Retina (tissue), 1 donor: ENCODE measurements around the gene DNAAF1.
"Not testable (repeated sequence)": the region's sequence is repeated elsewhere in the genome, so short reads cannot be mapped to it uniquely, and the experiment has no call there.

Source experiments
- DNase-seq: peaks from one replicate; pipeline ENCODE4 v3.0.0-alpha.2; 2016

DNAAF1 gene

DNA sequence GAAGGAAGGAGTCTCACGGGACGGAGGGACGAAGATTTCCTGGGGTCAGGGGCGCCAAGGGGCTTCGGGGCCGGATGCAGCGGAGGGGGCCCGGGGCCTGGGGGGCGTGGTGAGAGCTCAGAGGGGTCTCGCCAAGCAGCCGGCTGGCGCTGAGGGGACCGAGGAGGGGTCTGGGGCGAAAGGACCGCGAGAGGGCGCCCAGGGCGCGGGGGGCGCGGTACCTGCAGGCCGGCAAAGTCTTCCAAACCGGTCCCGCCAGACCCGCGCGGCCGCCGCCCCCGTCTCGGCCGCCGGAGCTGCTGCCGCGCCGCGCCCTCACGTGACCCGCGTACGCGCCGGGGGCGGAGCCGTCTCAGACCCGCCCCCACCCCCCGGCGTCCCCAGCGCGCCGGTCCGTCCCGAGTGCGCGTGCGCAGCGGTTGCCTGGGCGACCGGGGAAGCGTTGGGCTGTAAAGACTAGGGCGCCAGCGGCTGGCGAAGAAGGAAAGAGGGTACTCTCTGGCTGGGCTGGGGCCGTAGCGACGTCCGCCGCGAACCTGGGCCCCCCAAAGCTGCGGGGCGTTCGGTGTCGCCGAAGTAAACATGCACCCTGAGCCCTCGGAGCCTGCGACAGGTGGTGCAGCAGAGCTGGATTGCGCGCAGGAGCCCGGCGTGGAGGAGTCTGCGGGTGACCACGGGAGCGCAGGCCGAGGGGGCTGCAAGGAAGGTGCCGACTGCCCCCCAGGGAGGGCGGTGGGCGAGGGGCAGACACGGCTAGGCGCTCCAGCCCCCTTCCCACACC, at the start of gene DNAAF1, which contains the start of gene HSDL1:
TSS of gene DNAAF1 (plus strand) at position 450 of the 781 bp plus-strand sequence. CDS start at position 583, 133 bp downstream.
TSS of gene HSDL1 (minus strand) at position 319 of the 781 bp plus-strand sequence. CDS start 13,856 bp downstream, outside the sequence.
- peak; percentile 94 for DNase-seq

- DNase-seq = no peak
Observed at GRCh38 chr16:84095466-84095865, 49.6 kb upstream of the DNAAF1 start.

DNA sequence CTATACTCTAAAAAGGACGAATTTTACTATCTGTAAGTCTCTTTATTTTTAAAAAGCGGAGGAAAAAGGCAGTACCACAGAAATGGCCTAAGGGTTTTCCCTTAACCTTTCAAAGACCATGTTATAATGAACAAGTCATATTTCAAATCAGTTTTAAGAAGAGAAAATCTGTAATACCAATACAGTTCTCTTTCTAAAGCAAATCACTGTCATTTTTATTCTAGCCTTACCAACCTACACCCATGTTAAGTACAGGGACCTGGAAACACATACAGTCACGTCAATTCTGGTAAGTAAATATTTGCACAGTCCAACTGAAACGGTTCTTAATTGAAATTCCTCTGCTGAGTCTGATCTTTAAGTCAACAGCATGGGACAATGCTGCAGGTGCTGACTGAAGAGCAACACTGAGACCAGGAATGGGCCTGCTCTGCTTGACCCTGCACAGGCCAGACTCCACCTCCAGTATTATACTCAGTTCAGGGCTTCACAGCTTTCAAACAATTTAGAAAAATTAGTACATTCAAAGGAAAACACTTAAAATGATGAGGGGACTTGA, 48.6 kb upstream of the DNAAF1 start:
- no peak for DNase-seq

GRCh38 chr16:84098939-84099338, 46.2 kb upstream of the DNAAF1 start:
- no peak for DNase-seq

DNA sequence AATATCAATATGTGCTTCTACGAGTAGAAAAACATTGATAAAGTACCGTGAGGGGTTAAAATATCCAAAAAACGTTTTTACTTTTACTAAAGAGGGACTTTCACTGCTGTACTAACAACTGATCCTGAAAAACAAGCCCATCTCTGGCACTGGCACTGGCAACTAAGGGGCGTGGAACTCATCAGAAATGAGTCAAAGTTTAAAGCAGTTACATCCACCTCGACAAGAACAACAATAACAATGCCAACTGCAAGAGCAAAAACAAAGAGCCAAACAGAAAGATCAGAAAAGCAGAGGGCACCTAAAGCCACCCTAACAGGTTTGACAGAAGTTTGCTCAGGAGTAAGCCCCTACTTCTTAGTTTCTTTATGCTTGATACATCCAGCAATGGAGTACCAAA, 41.4 kb upstream of the DNAAF1 start:
- no peak for DNase-seq

GRCh38 chr16:84104231-84104630, 40.9 kb upstream of the DNAAF1 start:
- no peak for DNase-seq

DNA sequence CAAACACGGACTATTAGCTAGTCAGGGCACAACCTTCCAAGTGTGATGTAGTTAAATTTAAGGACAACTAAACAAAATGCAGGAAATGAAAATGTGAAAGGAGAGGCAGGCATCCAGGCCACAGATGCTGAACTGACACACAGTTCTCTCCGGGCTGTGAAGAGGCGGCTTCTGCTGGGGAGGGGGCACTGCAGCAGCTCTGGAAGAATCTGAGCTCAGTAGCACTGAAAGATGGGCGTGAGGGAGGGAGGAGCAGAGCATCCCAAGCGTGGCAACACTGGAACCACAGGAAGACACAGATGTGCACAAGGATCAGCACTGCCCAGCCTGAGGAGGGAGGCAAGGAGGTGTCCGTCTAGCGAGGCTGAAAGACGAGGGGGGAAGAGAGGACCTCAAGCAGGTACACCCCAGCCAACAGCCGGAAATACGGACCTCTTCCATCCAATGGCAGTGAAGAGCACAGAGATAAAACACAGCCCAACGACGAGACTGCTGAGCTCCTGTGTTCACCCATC, 39.8 kb upstream of the DNAAF1 start:
- no peak for DNase-seq

DNA sequence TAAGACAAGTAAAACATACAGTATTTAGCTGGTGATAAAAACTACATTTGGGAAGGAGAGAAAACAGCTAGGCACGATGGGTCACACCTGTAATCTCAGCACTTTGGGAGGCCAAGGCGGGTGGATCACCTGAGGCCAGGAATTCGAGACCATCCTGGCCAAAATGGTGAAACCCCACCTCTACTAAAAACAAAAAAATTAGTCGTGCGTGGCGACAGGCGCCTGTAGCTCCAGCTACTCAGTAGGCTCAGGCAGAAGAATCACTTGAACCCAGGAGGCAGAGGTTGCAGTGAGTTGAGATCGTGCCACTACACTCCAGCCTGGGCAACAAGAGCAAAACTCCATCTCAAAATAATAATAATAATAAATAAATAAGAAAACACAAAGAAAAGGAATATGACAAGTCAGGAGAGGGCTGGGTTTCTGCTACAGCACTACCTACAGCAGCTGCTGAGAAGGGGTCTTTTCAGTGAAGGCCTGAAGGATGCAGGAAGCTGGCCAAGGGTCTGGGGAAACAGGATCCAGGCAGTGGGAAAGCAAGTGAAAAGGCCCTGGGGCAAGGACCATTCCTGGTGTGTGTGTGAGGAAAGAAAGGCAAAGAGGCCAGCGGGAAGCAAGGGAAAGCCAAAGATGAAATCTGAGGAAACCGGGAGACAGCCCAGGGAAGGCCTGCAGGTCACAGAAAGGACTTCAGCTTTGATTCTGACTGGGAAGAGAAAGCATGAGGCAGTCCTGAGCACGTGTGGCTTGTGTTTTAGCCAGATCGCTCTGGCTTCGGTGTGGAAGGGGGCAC, 39.0 kb upstream of the DNAAF1 start:
- no peak for DNase-seq

GRCh38 chr16:84107921-84108320, 37.2 kb upstream of the DNAAF1 start:
- no peak for DNase-seq

DNA sequence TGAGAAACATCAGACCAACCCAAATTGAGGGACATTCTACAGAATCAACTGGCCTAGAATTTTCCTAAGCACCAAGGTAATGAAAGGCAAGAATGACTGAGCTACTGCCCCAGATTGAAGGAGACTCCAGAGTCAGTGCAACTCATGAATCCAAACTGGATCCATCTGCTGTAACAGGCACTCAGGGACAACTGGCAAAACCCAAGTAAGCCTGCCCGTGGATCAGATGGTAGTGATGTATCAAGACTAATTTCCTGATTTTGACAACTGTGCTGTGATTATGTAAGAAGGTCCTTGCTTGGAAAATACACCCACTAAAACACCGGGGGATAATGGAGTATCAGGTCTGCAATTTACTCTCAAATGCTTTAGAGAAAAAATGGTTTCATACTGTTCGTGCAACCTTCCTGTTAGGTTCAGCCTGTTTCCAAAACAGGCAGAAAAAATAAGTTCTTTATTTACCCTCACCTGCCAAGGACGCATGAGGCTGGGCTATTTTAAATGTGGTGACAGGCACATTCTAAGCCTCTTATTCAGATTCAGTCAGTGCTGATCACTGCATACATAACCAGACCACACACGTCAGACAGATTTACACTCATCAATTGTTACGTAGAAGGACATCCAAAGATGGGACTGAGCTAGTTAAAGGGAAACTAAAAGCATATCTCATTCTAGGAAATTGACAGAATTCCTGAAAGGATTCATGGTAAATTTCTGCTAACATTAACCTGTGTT, 35.3 kb upstream of the DNAAF1 start:
- no peak for DNase-seq

DNA sequence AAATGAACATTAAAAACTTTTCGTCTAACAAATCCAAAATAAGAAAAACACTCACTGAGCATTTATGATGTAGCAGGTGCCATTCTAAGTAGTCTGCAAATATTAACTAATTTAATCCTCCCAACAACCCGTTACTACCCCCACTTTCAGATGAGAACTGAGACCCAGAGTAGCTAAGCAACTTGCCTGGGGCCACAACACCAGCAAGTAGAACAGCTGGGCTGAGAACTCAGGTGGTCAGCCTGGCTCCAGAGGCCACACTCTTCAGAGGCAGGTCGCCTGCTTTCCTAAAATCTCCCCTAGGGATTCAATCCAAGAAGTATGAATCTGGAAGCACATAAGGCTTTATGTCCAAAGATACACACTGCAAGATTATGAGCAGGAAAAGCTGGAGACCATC, 34.6 kb upstream of the DNAAF1 start:
- DNase-seq = no peak

- DNase-seq = no peak
Observed at GRCh38 chr16:84111525-84111924, 33.6 kb upstream of the DNAAF1 start.

- not testable (repeated sequence) for DNase-seq
Observed at GRCh38 chr16:84111949-84112348, 33.2 kb upstream of the DNAAF1 start.

- DNase-seq = peak; percentile 65
Observed at GRCh38 chr16:84115919-84116719, 29.0 kb upstream of the DNAAF1 start.

DNA sequence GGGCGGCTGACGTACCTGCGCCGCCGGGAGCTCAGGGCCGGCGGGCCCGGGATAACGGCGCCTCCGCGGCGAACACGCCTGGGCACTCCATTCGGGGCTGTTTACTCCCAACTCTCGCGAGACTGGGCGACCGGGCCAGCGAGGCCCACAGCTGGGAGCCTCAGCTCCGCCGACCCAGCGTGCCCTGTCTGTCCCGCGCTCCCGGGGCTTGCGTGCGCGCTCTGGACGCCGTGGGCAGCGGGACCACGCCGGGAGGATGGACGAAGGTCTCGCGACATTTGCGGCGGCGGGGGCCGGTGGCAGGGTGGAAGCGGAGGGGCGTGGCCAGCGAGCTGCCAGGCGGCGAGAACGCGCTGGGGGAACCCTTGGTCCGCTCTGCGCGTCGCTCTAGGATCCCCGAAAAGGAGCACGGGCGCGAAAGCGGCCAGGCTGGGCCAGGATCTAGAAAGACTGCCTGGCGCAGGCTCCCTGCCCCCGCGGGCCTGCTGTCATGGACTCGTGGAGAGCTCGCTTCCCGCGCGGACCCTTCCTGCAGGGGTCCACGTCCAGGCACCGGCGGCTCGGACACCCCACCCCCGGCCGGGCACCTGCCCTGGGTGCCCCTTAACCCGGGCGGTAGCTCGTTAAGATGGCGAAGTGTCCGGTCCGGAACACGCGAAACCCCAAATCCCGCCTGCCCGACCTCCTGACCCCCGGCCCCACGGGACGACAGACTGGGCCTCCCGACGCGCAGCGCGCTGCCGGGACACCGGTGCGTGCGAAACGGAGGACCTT, 28.2 kb upstream of the DNAAF1 start, which contains the start of gene MBTPS1:
TSS of gene MBTPS1 (minus strand) at position 223 of the 774 bp plus-strand sequence. CDS start 15,159 bp downstream, outside the sequence.
- DNase-seq = peak; percentile 98

- DNase-seq = no peak
Observed at GRCh38 chr16:84117494-84117843, 27.6 kb upstream of the DNAAF1 start.

DNA sequence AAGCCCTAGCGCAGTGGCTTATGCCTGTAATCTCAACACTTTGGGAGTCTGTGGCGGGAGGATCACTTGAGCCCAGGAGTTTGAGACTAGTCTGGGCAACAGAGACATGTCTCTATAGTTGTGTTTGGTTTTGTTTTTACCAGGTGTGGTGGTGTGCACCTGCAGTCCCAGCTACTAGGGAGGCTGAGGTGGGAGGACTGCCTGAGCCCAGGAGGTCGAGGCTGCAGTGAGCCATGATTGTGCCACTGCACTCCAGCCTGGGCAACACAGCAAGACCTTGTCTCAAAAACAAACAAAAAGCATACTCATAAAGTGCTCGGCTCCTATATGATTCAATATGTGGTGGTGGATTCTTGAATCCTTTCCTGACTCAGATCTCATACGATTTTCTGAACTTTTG, 26.8 kb upstream of the DNAAF1 start:
- DNase-seq = not testable (repeated sequence)

DNA sequence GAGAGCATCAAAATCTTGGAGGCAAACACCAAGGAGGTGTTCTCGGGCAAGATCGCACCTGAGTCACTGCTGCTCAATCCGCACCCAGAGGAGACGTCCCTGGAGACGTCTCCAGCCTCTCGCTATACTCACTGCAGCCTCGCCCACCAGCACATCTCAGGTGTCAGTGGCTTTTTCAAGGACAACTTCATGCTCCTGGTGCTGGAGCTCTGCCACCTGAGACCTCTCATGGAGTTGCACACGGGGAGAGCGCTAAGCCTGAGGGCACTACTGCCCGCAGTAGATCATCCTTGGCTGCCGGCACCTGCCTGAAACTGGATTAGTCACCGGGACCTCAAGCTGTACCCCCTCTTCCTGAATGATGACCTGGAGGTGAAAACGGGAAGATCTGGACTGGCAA, 25.7 kb upstream of the DNAAF1 start:
- no peak for DNase-seq

DNA sequence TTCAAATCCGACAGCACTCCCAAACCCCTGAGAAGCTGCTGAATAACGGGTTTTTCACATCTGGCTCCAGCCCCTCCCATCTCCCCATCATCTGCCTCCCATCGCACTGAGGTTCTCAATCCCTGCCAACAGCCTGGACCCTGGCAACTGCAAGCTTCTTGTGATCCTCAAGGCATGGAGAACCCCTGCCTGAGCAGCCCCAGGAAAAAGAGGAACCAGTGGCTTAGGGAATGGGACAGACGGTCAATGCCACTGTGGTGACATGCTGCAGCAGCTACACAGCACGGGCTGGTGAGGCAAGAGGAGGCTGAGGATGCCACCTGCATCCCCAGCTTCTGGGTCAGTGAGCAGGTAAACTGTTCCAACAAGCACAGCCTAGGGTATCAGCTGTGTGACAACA, 25.1 kb upstream of the DNAAF1 start:
- no peak for DNase-seq

DNA sequence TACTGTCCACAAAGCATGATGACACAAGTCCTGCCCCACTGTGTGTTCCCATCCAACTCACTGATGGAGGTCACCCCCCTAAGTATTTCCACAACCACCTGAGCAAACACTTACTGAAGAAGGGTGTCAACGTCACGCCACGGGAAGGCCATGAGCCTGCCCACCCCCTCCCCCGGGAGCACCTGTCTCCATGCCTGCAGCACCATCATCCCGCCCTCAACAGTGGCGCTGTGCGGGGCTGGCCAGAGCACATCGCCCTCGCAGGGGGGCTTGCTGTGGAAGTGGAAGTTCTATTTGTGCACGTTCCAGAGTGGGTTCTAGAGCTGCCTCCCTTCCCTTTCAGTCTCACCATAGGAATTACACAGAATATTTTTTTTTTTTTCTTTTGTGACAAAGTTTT, 24.1 kb upstream of the DNAAF1 start:
- no peak for DNase-seq
